Body of pancreas (tissue), 4 donors: ENCODE measurements around the gene NCOR2.

Source experiments
- POLR2A ChIP-seq, 3 donors: fragments of 450-650 bp; IDR thresholded peaks; one replicate each; pipeline ENCODE4 v1.6.1; 2016; ENCODE audit warnings: antibody characterized with exemption in 3 of 3, mild to moderate bottlenecking in 2 of 3
- TF ChIP-seq, protein P1 (sequence below), 7 experiments: fragments of 450-650 bp in 4 of 7; fragments of 200-600 bp in 3 of 7; sonication (generic) in 3 of 7; IDR thresholded peaks; one replicate each; pipeline ENCODE4 v1.5.1; 2016 to 2019; ENCODE audit warnings: antibody characterized with exemption in 7 of 7

DNA sequence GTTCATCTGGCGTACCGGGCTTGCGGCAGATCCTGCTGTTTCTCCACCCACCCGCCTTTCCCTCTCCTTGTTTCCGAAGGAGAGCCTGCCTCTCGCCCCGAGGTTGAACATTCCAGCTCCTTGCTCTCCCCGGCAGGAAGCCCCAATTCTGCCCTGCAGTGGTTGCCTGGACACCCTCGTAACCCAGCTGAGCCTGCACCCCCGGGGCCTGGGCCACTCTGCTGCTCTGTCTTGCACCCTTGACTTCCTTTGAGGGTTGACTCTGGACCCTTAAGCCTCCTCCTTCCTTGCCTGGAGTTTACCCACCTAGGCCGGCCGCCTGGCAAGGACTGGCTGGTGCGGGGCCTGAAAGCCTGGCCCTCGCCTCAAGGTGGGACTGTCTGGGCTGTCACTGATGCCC lies 25.8 kb upstream of the NCOR2 start:
- TF ChIP-seq, protein P1, sequence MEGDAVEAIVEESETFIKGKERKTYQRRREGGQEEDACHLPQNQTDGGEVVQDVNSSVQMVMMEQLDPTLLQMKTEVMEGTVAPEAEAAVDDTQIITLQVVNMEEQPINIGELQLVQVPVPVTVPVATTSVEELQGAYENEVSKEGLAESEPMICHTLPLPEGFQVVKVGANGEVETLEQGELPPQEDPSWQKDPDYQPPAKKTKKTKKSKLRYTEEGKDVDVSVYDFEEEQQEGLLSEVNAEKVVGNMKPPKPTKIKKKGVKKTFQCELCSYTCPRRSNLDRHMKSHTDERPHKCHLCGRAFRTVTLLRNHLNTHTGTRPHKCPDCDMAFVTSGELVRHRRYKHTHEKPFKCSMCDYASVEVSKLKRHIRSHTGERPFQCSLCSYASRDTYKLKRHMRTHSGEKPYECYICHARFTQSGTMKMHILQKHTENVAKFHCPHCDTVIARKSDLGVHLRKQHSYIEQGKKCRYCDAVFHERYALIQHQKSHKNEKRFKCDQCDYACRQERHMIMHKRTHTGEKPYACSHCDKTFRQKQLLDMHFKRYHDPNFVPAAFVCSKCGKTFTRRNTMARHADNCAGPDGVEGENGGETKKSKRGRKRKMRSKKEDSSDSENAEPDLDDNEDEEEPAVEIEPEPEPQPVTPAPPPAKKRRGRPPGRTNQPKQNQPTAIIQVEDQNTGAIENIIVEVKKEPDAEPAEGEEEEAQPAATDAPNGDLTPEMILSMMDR (IDR thresholded peaks at IDR 0.05), result no peak
- TF ChIP-seq POLR2A (IDR thresholded peaks at IDR 0.05), result no peak
